Measurements from ENCODE around the gene ZNF222.

ZNF222 gene

DNA sequence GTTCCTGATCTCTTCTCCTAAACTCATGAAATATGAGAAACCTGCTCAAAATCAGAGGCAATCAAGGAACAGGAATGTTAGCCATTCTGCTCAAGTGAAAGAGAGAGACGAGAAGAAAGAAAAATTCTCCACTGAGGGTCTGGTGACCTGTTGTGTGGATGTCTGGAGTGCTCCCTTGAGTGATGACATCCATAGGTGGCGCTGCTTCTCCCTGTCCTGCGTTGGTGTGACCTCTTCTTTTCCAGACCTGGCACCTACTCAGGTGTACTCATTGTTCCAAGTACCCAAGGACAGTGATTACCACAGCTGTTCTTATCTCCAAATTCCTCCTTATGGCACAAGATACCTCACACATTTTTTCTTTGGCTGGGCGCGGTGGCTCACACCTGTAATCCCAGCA lies 30.7 kb downstream of the ZNF222 start:
- DNase-seq (ENCODE audit: low read depth) = no peak

DNA sequence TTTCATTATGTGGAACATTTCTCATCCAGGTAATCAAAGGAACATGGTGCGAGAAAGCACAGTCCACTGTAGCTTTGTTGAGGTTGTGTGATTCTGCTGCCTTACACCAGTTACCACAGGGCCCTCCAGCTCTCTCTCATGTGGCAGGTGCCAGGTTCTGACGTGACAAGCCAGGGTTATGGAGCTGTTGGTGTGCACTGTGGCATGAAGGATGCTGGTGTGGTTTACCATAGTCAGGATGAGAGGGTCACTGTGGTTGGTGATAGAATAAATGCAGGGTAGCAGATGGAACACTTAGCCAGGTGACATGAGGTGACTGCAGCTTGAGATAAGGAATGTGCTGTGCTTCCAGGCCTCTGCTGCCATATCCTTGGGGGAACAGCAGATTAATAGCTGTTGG lies 34.0 kb downstream of the ZNF222 start:
- no peak for DNase-seq (ENCODE audit: low read depth)

DNA sequence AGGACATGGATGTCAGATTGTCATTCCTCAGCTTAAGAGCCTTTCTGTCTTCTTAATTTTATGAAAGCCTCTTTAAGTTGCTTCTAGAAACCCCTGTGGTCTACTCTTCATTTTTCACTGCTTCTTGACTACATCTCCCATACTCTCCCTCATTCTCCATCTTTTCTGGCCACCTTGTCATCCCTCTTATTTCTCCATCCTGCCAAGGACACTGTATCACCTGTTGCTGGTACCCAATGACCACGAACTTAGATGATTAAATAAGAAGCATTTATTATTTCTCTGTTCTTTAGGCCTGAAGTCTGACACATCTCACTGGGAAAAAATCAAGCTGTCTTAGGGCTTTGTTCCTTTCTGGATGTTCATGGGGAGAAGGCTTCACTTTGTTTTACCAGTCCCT lies 35.9 kb downstream of the ZNF222 start:
- no peak for DNase-seq (ENCODE audit: low read depth)

DNA sequence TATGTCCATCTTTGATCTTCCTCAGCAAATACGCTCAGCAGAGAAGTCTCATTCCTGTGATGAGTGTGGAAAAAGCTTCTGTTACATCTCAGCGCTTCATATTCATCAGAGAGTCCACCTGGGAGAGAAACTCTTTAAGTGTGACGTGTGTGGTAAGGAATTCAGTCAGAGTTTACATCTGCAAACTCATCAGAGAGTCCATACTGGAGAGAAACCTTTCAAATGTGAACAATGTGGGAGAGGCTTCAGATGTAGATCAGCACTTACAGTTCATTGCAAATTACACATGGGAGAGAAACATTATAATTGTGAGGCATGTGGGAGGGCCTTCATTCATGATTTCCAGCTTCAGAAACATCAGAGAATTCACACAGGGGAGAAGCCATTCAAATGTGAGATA lies 41.1 kb downstream of the ZNF222 start:
- no peak for DNase-seq (ENCODE audit: low read depth)

DNA sequence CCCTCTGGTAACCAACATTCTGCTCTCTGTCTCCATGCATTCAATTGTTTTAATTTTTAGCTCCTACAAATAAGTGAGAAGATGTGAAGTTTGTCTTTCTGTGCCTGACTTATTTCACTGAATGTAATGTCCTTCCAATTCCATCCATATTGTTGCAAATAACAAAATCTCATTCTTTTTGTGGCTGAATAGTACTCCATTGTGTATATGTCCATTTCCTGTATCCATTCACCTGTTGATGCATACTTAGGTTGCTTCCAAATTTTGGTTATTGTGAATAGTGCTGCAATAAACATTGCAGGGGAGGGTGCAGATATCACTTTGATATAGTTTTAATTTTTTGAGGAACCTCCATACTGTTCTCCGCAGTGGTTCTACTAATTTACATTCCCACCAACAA lies 44.2 kb downstream of the ZNF222 start:
- no peak for DNase-seq (ENCODE audit: low read depth)

DNA sequence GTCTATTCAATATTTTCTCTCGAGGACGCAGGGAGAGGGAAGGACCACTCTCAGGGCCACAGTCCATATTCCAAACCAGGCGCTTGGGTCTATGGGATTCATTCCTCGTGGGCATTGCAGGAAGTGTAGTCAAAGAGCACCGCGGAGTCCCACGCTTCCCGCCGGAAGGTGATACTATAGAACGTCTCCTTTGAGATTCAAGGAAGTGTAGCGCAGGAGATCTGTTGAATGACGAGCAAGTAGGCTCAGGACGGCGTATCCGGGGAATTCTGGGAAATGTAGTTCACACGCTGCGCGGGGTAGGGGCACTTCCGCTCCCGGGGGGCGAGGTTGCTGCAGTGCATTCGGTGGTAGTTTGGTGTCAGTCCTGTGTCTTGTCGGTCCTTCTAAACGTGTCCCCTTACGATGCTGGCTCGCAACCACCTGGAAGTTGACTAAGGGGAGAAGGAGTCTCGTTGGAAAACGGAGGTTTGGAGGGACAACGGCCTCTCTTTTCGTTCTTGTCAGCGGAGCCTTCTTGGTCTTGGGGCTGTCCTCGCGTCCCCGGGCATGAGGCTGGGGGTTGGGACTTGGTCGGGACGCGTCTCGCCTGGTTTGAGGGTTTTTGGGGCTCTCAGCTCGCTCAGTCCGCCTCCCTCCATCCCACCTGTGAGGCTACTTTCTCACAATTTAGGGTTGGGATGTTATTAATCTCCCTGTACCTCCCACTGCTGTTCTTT lies 46.8 kb downstream of the ZNF222 start, which contains the start of gene ZNF284:
ZNF284 (plus strand) TSS at position 336 of the 719 bp plus-strand sequence. CDS start 4,231 bp downstream, outside the sequence.
- peak; percentile 83 for DNase-seq (ENCODE audit: low read depth)

DNA sequence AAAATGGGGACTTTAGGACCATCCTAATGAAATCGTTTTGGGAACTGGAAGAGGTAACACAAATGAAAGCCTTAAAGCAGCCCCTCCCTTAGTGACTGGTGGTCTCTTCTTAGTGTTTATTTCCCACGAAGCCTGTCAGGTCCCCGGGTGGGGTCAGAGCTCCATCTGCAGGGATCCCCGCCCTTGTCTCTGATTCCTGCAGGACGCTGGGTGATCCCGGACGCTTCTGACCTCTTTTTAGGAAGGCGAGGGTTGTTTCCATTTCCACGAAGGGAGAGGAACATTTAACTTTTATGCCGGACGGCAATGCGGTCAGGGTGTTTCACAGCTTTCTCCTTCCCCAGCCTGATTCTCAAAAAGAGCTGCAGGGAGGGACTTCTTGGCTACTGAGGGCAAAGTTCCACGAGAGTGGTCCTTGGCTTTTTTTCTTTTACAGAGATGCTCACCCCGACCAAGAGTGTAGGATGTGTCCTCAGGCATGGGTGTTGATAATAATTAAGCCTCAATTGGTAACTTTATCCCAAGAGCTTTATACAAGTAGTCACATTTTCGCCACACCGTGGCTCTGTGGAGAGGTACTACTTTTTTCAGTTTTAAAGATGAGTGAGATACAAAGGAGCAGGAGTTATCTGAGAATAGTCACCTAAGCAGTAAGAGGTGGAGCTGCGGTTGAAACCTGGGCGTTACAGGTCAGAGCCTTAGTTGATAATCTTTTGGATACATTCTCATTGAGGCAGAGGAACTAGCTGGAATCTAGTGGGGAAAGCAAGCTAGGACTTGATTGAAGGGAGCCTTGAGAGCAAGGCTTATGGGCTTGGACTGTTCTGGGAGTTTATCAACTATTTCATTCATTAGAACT lies 47.6 kb downstream of the ZNF222 start:
- no peak for DNase-seq (ENCODE audit: low read depth)

DNA sequence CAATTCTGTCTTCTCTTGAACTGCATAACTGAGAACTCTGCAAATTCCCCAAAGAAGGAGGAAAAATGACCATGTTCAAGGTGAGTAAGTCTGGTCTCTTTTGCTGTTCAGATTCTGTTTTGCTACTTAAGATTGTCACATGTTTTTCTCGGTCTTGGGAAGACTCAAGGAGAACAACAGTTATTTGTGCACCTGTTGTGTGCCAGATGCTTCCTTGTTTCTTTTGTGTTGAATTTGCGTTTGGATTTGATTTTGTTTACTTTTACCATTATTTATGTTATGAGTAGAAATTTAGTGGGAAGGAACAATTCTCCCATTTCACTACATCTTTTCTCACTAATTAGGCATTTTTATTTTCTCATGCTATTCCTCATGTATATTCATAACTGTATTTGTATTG lies 51.1 kb downstream of the ZNF222 start:
- no peak for DNase-seq (ENCODE audit: low read depth)
